HG02642 (cell line): ENCODE measurements around the gene ECI1.
"Not testable (repeated sequence)": the region's sequence is repeated elsewhere in the genome, so short reads cannot be mapped to it uniquely, and the experiment has no call there.

ENCODE experiments used
- ATAC-seq: cut with Tn5 transposase; IDR thresholded peaks from one replicate; pipeline ENCODE4 v1.9.1; 2021; ENCODE audit warnings: mild to moderate bottlenecking; ENCODE audit not compliant: unreplicated experiment, poor library complexity

The ECI1 gene

DNA sequence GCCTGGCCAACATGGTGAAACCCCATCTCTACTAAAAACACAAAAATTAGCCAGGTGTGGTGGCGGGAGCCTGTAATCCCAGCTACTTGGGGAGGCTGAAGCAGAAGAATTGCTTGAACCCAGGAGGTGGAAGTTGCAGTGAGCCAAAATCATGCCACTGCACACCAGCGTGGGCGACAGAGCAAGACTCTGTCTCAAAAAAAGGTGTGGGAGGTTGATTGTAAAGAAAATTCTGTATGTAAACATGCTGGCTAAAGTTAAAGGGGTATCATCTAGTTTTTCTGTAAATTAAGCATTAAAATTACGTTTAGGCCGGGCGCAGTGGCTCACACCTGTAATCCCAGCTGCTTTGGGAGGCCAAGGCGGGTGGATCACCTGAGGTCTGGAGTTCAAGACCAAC is 7.1 kb upstream of the ECI1 start:
- not testable (repeated sequence) for ATAC-seq

DNA sequence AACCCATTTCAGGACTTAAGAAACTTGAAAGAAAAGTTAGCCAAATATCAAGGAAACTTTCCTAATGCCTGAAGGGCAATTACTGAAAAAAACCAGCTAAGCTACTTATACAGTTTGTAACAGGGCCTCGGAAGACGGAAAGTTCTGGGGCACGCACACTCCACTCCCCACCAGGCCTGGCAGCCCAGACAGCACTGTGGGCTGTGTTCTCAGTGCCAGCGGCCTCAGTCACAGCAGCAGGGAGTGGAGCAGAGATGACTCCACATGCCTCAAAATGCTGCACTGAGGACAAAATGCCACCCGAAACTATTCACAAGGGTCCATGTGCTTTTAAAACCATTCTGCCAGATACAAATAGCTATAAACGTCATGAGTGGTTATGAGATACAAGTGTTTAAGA is 6.3 kb upstream of the ECI1 start:
- no peak for ATAC-seq

DNA sequence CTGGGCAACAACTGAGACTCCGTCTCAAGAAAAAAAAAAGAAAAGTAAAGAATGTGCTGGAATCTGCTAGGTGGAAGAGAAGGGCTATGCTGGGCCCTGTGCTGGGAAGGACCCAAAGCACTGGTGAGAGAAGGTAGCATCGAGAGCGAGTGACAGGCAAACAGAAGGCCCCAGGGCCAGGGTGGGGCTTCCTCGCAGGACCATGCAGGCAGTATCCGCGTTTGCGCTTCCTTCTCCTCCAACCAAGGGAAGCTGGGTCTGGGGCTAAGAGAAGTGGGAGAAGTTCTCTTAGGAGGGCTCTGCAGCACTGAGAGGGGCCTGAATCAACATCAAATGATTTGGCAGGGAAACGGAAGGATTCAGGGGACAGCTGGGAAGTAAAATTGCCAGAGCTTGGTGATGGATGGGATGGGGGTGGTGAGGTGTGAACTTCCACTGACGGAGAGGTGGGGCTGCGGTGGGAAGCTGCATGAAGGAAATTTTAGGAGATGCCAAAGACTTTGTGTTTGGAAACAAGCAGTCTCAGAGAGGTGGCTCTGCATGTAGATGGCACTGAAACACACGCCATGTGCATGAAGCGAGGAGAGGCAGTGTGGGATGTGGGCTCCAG is 5.2 kb upstream of the ECI1 start:
- ATAC-seq = no peak

DNA sequence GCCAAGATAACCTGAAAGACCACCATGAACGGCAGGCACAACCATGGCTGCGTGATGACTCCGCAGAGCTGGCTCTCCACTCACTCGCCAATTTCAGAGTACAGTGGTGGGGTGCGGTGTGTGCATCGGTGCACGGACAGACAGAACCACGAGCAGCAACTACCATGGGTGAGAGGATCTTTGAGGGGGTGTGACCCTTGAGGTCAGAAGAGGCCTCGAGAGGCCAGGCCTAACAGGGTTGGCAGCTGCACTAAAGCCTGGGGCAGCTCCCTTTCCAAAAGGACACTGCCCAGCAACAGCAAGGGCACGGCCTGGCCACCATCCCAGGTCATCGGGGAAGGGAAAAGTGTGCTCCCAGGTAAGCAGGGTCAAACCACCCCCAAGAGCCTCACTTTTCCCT is 1.9 kb upstream of the ECI1 start:
- ATAC-seq = no peak

DNA sequence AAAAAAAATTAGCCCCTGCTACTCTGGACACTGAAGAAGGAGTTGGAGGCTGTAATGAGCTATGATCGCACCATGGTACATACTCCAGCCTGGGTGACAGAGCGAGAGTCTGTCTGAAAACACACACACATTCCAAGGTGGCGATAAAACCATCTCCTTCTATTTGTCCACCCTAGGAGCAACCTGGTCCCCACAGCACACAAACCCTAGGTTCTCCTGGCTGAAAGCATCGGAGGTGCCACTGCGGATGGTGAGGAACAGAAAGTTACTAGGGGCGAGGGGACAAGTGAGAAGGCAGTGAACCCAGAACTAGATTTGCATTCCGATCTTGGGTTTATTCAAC is 1.4 kb upstream of the ECI1 start:
- ATAC-seq = no peak

DNA sequence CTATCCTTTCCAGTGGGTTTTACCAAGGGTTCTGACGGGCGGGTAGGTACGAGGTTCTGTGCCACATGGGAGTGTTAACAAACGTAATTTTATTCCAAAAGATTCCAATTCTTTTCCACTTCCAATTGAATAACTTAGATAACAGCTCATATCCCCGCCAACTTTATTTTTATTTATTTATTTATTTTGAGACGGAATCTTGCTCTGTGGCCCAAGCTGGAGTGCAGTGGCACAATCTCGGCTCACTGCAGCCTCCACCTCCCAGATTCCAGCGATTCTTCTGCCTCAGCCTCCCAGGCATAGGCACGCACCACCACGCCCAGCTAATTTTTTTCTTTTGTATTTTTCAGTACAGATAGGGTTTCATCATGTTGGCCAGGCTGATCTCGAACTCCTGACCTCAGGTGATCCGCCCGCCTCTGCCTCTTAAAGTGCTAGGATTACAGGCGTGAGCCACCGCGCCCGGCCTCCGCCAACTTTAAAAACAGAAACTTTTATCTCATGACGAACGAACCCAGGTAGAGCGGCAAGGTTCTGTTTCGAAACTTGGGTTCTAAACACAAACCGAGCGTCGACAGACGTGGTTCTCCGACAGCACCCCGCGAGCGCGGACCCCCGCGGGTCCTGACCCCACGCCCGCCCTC is 613 bp downstream of the ECI1 start:
- no peak for ATAC-seq

GRCh38 chr16:2246301-2246885 is 5.0 kb downstream of the ECI1 start:
- no peak for ATAC-seq

DNA sequence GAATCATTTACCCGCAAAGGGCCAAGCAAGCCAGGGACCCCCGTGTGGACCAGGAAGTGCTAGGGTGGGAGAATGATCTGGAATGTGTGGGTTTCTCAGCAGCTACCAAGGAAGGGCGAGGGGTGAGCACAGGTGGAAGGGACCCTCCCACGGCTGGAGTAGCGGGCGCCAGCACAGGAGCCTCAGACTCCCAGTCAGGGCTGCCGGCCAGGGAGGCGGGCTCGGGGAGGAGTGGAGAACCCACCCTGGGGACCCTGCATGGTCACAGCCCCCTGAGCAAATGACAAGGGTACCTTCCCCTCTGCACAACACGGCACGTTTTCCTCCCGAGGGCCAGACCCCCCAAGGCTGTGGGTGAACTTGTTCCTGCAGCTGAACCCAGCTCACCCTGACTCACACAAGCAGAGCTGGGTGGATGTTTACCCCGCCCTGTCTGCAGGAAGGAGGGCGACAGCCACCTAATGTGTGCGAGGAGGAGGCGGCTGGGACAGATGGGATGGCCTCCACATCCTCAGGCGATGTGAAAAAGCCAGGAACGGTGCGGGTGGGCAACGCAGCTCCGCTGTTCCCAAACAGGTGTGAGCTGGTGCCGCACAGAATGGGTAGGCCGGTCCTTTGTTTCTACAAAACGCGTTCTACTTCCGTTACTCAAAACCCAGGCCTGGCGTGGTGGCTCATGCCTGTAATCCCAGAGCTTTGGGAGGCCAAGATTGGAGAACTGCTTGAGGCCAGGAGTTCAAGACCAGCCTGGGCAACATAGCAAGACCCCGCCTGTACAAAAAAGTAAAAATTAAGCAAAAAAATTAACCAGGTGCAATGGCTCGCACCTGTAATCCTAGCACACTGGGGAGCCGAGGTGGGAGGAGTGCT is 6.2 kb downstream of the ECI1 start:
- ATAC-seq = no peak

- no peak for ATAC-seq
Measured at GRCh38 chr16:2244301-2244700, 7.1 kb downstream of the ECI1 start.

GRCh38 chr16:2243781-2244180 is 7.6 kb downstream of the ECI1 start:
- no peak for ATAC-seq

- ATAC-seq = no peak
Measured at GRCh38 chr16:2243031-2243528, 8.3 kb downstream of the ECI1 start.

- no peak for ATAC-seq
Measured at GRCh38 chr16:2242598-2242997, 8.8 kb downstream of the ECI1 start.

DNA sequence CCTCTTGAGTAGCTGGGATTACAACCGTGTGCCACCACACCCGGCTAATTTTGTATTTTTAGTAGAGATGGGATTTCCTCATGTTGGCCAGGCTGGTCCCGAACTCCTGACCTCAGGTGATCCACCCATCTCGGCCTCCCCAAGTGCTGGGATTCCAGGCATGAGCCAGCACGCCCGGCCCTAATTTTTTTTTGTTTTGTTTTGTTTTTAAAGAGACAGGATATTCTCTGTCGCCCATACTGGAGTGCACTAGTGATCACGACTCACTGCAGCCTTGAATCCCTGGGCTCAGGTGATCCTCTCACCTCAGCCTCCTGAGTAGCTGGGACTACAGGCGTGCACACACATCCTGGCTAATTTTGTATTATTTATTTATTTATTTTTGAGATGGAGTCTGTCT is 11.1 kb downstream of the ECI1 start:
- not testable (repeated sequence) for ATAC-seq

GRCh38 chr16:2238838-2239675 is 12.3 kb downstream of the ECI1 start:
- ATAC-seq = no peak

- ATAC-seq = no peak
Measured at GRCh38 chr16:2238150-2238837, 13.1 kb downstream of the ECI1 start.

DNA sequence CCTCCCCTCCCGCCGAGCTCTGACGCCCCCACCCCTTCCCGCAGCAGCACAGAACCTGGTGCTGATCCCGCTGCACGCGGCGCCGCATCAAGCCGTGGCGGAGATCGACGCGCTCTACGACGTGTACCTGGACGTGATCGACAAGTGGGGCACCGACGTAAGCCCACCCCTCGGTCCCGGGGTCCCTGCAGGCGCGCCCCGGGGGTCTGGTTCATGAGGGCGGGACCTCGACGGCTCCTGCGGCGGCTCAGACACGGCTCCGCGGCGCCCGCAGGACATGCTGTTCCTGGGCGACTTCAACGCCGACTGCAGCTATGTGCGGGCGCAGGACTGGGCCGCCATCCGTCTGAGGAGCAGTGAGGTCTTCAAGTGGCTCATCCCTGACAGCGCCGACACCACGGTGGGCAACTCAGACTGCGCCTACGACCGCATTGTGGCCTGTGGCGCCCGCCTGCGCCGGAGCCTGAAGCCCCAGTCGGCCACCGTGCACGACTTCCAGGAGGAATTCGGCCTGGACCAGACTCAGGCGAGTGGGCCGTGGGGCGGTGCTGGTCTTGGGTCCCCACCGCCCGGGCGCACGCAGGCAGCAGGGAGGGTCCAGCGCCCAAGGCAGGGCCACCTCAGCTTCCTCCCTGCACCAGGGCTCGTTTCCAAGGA is 13.8 kb downstream of the ECI1 start:
- no peak for ATAC-seq

- ATAC-seq = no peak
Measured at GRCh38 chr16:2237102-2237482, 14.3 kb downstream of the ECI1 start.

DNA sequence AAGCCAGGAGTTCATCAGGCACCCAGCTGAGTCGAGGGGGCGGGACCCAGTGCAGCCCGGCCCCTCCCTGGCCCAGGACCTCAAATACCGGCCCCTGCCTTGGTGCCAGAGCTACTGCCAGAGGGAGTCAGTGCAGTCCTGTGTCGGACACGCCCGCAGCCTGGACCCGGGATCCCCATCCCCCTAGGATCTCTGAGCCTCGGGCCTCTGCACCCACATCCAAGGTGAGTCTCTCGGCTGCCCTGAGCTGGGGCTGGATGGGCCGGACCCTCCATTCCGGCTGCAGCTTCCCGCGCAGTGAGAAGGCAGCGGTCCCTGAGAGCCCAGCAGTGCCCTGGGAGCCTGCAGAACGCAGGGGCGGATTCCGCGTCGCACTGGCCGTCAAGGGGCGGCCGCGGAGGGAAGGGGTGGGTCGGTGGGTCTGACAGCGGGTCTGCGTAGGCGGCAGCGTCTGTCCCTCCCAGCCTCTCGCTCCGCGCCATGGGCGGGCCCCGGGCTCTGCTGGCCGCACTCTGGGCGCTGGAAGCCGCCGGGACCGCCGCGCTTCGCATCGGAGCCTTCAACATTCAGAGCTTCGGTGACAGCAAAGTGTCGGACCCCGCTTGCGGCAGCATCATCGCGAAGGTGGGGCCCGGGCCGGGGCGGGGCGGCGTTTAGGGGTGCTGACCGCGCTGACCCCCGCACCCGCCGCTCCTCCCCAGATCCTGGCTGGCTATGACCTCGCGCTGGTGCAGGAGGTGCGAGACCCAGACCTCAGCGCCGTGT is 14.9 kb downstream of the ECI1 start, which contains the start of gene DNASE1L2:
Gene DNASE1L2, plus strand, starts transcription at position 108 of the 765 bp plus-strand sequence. Its CDS starts 373 bp downstream, at position 481.
- no peak for ATAC-seq
